CD4-positive, alpha-beta memory T cell (primary cell): ENCODE results near the gene PAQR9. TPM values are rescaled to one million over a fixed set of nuclear protein-coding genes. Genes with fewer than 3 reads are reported as not detected.

Experiments used
- CTCF ChIA-PET: fragments of 350-600 bp; sonication (Branson Sonifier 250); formaldehyde crosslinking; loops from one replicate; lab custom pipeline; 2021; ENCODE audit warnings: inconsistent platforms; ENCODE audit not compliant: partially characterized antibody; lab: Charles Lee
- POLR2A ChIA-PET: fragments of 350-600 bp; sonication (Branson Sonifier 250); formaldehyde crosslinking; loops from one replicate; lab custom pipeline; 2021; ENCODE audit not compliant: partially characterized antibody; lab: Charles Lee
- DNase-seq, 5 donors: peaks; one replicate each; pipeline versions ENCODE4 v3.0.0 to v3.0.0-alpha.2; 2020 to 2022; ENCODE audit warnings: mixed read lengths in 1 of 5
- H3K27ac ChIP-seq: one replicate; pipeline ENCODE4 v1.7.0; 2013; ENCODE audit warnings: low read depth, low read length
- H3K27me3 ChIP-seq: 2 replicates; pipeline ENCODE4 v1.7.0; 2013; ENCODE audit warnings: mild to moderate bottlenecking, low read length, moderate library complexity; ENCODE audit not compliant: insufficient read depth
- H3K36me3 ChIP-seq: 2 replicates; pipeline ENCODE4 v1.7.0; 2013; ENCODE audit warnings: mild to moderate bottlenecking, low read length, moderate library complexity; ENCODE audit not compliant: insufficient read depth
- H3K4me1 ChIP-seq: 2 replicates; pipeline ENCODE4 v1.7.0; 2013; ENCODE audit warnings: mild to moderate bottlenecking, low read length, moderate library complexity; ENCODE audit not compliant: insufficient read depth
- H3K4me3 ChIP-seq, 2 donors: one replicate each; pipeline ENCODE4 v1.7.0; 2013; ENCODE audit warnings: low read length in 2 of 2, mild to moderate bottlenecking in 1 of 2
- H3K9me3 ChIP-seq, 2 donors: one replicate each; pipeline ENCODE4 v1.7.0; 2013; ENCODE audit warnings: low read length in 2 of 2, control low read depth in 1 of 2; ENCODE audit not compliant: control insufficient read depth in 1 of 2
- H3K27ac Mint-ChIP-seq, 7 donors: one replicate each; pipeline ENCODE4 v1.8.0; 2020 to 2021; ENCODE audit warnings: mixed read lengths in 7 of 7, mild to moderate bottlenecking in 6 of 7, inconsistent platforms in 3 of 7, moderate library complexity in 3 of 7
- H3K27me3 Mint-ChIP-seq, 2 donors: one replicate each; pipeline ENCODE4 v1.8.0; 2020 to 2021; ENCODE audit warnings: mixed read lengths in 2 of 2
- H3K36me3 Mint-ChIP-seq, 2 donors: one replicate each; pipeline ENCODE4 v1.8.0; 2020 to 2021; ENCODE audit warnings: mixed read lengths in 2 of 2, inconsistent platforms in 1 of 2, mild to moderate bottlenecking in 1 of 2
- H3K4me1 Mint-ChIP-seq, 4 donors: one replicate each; pipeline ENCODE4 v1.8.0; 2020 to 2021; ENCODE audit warnings: mixed read lengths in 4 of 4, mild to moderate bottlenecking in 1 of 4
- H3K4me3 Mint-ChIP-seq, 8 donors: one replicate each; pipeline ENCODE4 v1.8.0; 2020 to 2021; ENCODE audit warnings: mixed read lengths in 8 of 8, mild to moderate bottlenecking in 7 of 8, moderate library complexity in 6 of 8, inconsistent platforms in 3 of 8
- H3K9me3 Mint-ChIP-seq, 8 donors: one replicate each; pipeline ENCODE4 v1.8.0; 2020 to 2021; ENCODE audit warnings: mixed read lengths in 8 of 8, mild to moderate bottlenecking in 5 of 8, inconsistent platforms in 3 of 8, moderate library complexity in 1 of 8
- intact Hi-C: fragments of 100-400 bp; cut with micrococcal nuclease; formaldehyde crosslinking; loops from one replicate; pipeline ENCODE4 v1.15.1; 2023
- polyA plus RNA-seq, 2 donors: library from polyadenylated mRNA; unstranded; fragments of 300-500 nt; fragmentation: Illumina TruSeq; gene quantifications; one replicate each; pipeline ENCODE4 v1.2.3, GENCODE V29; 2021
- total RNA-seq, 2 experiments: library from RNA; stranded (reverse); gene quantifications; one replicate each; pipeline ENCODE4 v1.2.3, GENCODE V29; 2021

Gene PAQR9
- total and polyA plus RNA-seq, 4 experiments from 2014 or later = not detected

GRCh38 chr3:142934128-142934886, 29.2 kb downstream of the PAQR9 start:
- ChIA-PET POLR2A (no interaction called here), CTCF (no interaction called here)
- Mint-ChIP-seq H3K9me3 (no peaks in the 10 kb centered on the region), H3K27ac (no peak overlapping the region), H3K36me3 (no peaks in the 10 kb centered on the region), H3K4me1 (peaks cover 0 to 2% (median 0%) of the 10 kb centered on the region in 4 donors), H3K27me3 (peaks cover 1 to 3% of the 10 kb centered on the region in 2 donors), H3K4me3 (no peak overlapping the region)
- no peaks in the 10 kb centered on the region for H3K36me3 ChIP-seq
- no peaks in the 10 kb centered on the region for H3K9me3 ChIP-seq
- H3K4me3 ChIP-seq = no peak overlapping the region
- intact Hi-C loops = no loop called here
- DNase-seq = no peak
- H3K27ac ChIP-seq = no peak overlapping the region
- no peaks in the 10 kb centered on the region for H3K27me3 ChIP-seq
- H3K4me1 ChIP-seq = no peaks in the 10 kb centered on the region

- Mint-ChIP-seq H3K9me3 (no peaks in the 10 kb centered on the region), H3K4me1 (peaks cover 0 to 2% (median 0%) of the 10 kb centered on the region in 4 donors), H3K27ac (no peak overlapping the region), H3K36me3 (no peaks in the 10 kb centered on the region), H3K27me3 (peaks cover 6 to 10% of the 10 kb centered on the region in 2 donors), H3K4me3 (no peak overlapping the region)
- Histone ChIP-seq H3K27ac (no peak overlapping the region), H3K4me3 (no peak overlapping the region), H3K36me3 (no peaks in the 10 kb centered on the region), H3K27me3 (peaks cover 5% of the 10 kb centered on the region), H3K4me1 (no peaks in the 10 kb centered on the region), H3K9me3 (no peaks in the 10 kb centered on the region)
- ChIA-PET POLR2A (no interaction called here), CTCF (interaction anchor here (1.2 to 1.7 kb wide), 4 partner anchors 8 to 352 kb away, joined by 3 to 5 read pairs (median 4); no protein-coding TSS in a partner anchor)
- no peak for DNase-seq
- intact Hi-C loops = no loop called here
These were observed 32.3 kb downstream of the PAQR9 start for GRCh38 chr3:142931222-142931621.

- Mint-ChIP-seq H3K9me3 (peaks cover 0 to 2% (median 0%) of the 10 kb centered on the region in 8 donors), H3K4me1 (peaks cover 0 to 2% (median 0%) of the 10 kb centered on the region in 4 donors), H3K27ac (no peak overlapping the region), H3K4me3 (no peak overlapping the region), H3K36me3 (no peaks in the 10 kb centered on the region), H3K27me3 (peaks cover 8 to 11% of the 10 kb centered on the region in 2 donors)
- DNase-seq = no peak
- intact Hi-C loops = no loop called here
- no peaks in the 10 kb centered on the region for H3K4me1 ChIP-seq
- no peak overlapping the region for H3K4me3 ChIP-seq
- H3K9me3 ChIP-seq = no peaks in the 10 kb centered on the region
- H3K27me3 ChIP-seq = peaks cover 5% of the 10 kb centered on the region
- ChIA-PET POLR2A (no interaction called here), CTCF (interaction anchor here (1.6 to 1.7 kb wide), 2 partner anchors 9 to 15 kb away, joined by 4 to 5 read pairs; no protein-coding TSS in a partner anchor)
- no peaks in the 10 kb centered on the region for H3K36me3 ChIP-seq
- H3K27ac ChIP-seq = no peak overlapping the region
These were observed 33.0 kb downstream of the PAQR9 start for GRCh38 chr3:142930463-142930862.

GRCh38 chr3:142929890-142930289, 33.6 kb downstream of the PAQR9 start:
- intact Hi-C loops = no loop called here
- Mint-ChIP-seq H3K4me1 (peaks cover 0 to 2% (median 0%) of the 10 kb centered on the region in 4 donors), H3K4me3 (no peak overlapping the region), H3K36me3 (no peaks in the 10 kb centered on the region), H3K27me3 (peaks cover 8 to 14% of the 10 kb centered on the region in 2 donors), H3K27ac (no peak overlapping the region), H3K9me3 (peaks cover 0 to 2% (median 0%) of the 10 kb centered on the region in 8 donors)
- CTCF ChIA-PET = interaction anchor here (1.7 kb wide), 1 partner anchor 15 kb away, joined by 5 read pairs; no protein-coding TSS in a partner anchor
- Histone ChIP-seq H3K9me3 (no peaks in the 10 kb centered on the region), H3K27me3 (peaks cover 5% of the 10 kb centered on the region), H3K27ac (no peak overlapping the region), H3K4me1 (no peaks in the 10 kb centered on the region), H3K4me3 (no peak overlapping the region), H3K36me3 (no peaks in the 10 kb centered on the region)
- POLR2A ChIA-PET = no interaction called here
- DNase-seq = no peak

- no peaks in the 10 kb centered on the region for H3K36me3 Mint-ChIP-seq
- peaks cover 0 to 5% (median 2%) of the 10 kb centered on the region in 8 donors for H3K9me3 Mint-ChIP-seq
- H3K4me1 ChIP-seq = no peaks in the 10 kb centered on the region
- intact Hi-C loops = no loop called here
- H3K4me3 ChIP-seq = no peak overlapping the region
- peaks cover 0 to 2% (median 0%) of the 10 kb centered on the region in 4 donors for H3K4me1 Mint-ChIP-seq
- no peak overlapping the region for H3K4me3 Mint-ChIP-seq
- H3K27ac Mint-ChIP-seq = no peak overlapping the region
- H3K27me3 ChIP-seq = peaks cover 5% of the 10 kb centered on the region
- CTCF ChIA-PET = no interaction called here
- no peaks in the 10 kb centered on the region for H3K36me3 ChIP-seq
- H3K27ac ChIP-seq = no peak overlapping the region
- H3K9me3 ChIP-seq = no peaks in the 10 kb centered on the region
- peak in 2 of 5 donors; percentile 11 to 22 for DNase-seq
- POLR2A ChIA-PET = no interaction called here
- H3K27me3 Mint-ChIP-seq = peaks cover 11 to 20% of the 10 kb centered on the region in 2 donors
These were observed 34.4 kb downstream of the PAQR9 start for GRCh38 chr3:142929109-142929508.

- Histone ChIP-seq H3K27ac (no peak overlapping the region), H3K4me1 (no peaks in the 10 kb centered on the region), H3K27me3 (peaks cover 5% of the 10 kb centered on the region), H3K9me3 (no peaks in the 10 kb centered on the region), H3K4me3 (no peak overlapping the region), H3K36me3 (no peaks in the 10 kb centered on the region)
- peaks cover 0 to 5% (median 4%) of the 10 kb centered on the region in 8 donors for H3K9me3 Mint-ChIP-seq
- H3K27me3 Mint-ChIP-seq = peaks cover 16 to 27% of the 10 kb centered on the region in 2 donors
- no peaks in the 10 kb centered on the region for H3K4me1 Mint-ChIP-seq
- DNase-seq = no peak
- no peak overlapping the region for H3K27ac Mint-ChIP-seq
- ChIA-PET POLR2A (no interaction called here), CTCF (no interaction called here)
- H3K4me3 Mint-ChIP-seq = no peak overlapping the region
- intact Hi-C loops = no loop called here
- peaks cover 0 to 1% of the 10 kb centered on the region in 2 donors for H3K36me3 Mint-ChIP-seq
These were observed 37.0 kb downstream of the PAQR9 start for GRCh38 chr3:142926368-142926944.

GRCh38 chr3:142925140-142925539, 38.3 kb downstream of the PAQR9 start:
- no peak for DNase-seq
- Histone ChIP-seq H3K9me3 (no peaks in the 10 kb centered on the region), H3K4me3 (no peak overlapping the region), H3K27ac (no peak overlapping the region), H3K27me3 (peaks cover 5% of the 10 kb centered on the region), H3K36me3 (no peaks in the 10 kb centered on the region), H3K4me1 (no peaks in the 10 kb centered on the region)
- no peaks in the 10 kb centered on the region for H3K4me1 Mint-ChIP-seq
- CTCF ChIA-PET = no interaction called here
- no peak overlapping the region for H3K4me3 Mint-ChIP-seq
- H3K27ac Mint-ChIP-seq = no peak overlapping the region
- peaks cover 0 to 5% (median 4%) of the 10 kb centered on the region in 8 donors for H3K9me3 Mint-ChIP-seq
- POLR2A ChIA-PET = interaction anchor here (0.7 kb wide), 1 partner anchor 1272 kb away, joined by 3 read pairs; no protein-coding TSS in a partner anchor
- H3K36me3 Mint-ChIP-seq = peaks cover 0 to 1% of the 10 kb centered on the region in 2 donors
- intact Hi-C loops = no loop called here
- peaks cover 18 to 25% of the 10 kb centered on the region in 2 donors for H3K27me3 Mint-ChIP-seq
